GM18909 (cell line): ENCODE measurements around the gene LRRC27.
"Not testable (repeated sequence)": the region's sequence is repeated elsewhere in the genome, so short reads cannot be mapped to it uniquely, and the experiment has no call there.

Experiments used
- ATAC-seq: cut with Tn5 transposase; IDR thresholded peaks from one replicate; pipeline ENCODE4 v1.9.1; 2021; ENCODE audit warnings: mild to moderate bottlenecking; ENCODE audit not compliant: unreplicated experiment, poor library complexity

LRRC27 gene

DNA sequence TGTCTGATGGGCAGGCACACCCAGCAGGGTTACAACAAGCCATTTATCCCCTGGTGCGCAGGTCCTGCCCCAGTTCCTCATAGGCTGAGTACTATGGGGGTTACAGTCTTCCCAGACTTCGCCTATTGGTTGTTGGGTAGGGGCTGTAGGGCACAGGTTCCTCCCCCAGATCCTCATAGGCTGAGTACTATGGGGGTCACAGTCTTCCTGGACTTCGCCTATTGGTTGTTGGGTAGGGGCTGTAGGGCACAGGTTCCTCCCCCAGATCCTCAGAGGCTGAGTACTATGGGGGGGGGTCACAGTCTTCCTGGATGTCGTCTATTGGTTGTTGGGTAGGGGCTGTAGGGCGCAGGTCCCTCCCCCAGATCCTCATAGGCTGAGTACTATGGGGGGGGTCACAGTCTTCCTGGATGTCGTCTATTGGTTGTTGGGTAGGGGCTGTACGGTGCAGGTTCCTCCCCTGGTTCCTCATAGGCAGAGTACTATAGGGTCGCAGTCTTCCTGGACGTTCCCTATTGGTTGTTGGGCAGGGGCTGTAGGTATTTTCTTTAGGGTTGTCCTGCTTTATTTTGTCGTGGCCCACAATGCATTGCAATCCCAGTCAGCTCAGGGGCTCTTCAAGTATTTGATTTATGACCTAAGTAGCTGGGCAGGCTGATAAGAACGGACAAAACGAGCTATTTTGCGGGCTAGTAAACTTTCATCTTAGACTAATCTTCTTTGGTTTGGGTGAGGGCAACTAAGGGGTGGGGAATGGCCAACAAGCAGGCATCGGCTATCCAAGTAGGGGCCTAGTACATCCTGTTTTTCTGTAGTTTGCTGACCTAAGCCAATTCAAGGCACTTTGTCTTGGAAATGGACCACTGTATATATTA lies 3.4 kb downstream of the LRRC27 start:
- peak; percentile 63 for ATAC-seq

GRCh38 chr10:132336064-132336746 lies 4.2 kb downstream of the LRRC27 start:
- no peak for ATAC-seq

GRCh38 chr10:132336919-132337407 lies 5.0 kb downstream of the LRRC27 start:
- no peak for ATAC-seq

DNA sequence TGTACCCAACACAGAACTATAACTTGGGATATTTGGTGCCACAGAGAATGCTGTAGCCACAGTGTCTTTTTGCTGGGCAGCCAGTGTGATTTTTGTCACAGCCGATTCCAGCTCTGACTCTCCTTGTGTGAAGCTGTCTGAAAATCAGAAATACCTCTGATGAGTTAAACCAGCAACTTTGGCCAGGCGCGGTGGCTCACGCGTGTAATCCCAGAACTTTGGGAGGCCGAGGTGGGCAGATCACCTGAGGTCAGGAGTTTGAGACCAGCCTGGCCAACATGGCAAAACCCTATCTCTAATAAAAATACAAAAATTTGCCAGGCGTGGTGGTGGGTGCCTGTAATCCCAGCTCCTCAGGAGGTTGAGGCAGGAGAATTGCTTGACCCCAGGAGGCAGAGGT lies 5.9 kb downstream of the LRRC27 start:
- not testable (repeated sequence) for ATAC-seq

- no peak for ATAC-seq
Observed at GRCh38 chr10:132338876-132339275, 6.9 kb downstream of the LRRC27 start.

GRCh38 chr10:132339276-132339675 lies 7.3 kb downstream of the LRRC27 start:
- no peak for ATAC-seq

- no peak for ATAC-seq
Observed at GRCh38 chr10:132341017-132341416, 9.0 kb downstream of the LRRC27 start.

GRCh38 chr10:132341781-132342180 lies 9.8 kb downstream of the LRRC27 start:
- no peak for ATAC-seq

- no peak for ATAC-seq
Observed at GRCh38 chr10:132342553-132342952, 10.6 kb downstream of the LRRC27 start.

- no peak for ATAC-seq
Observed at GRCh38 chr10:132344386-132344785, 12.4 kb downstream of the LRRC27 start.

GRCh38 chr10:132345345-132345744 lies 13.4 kb downstream of the LRRC27 start:
- no peak for ATAC-seq

DNA sequence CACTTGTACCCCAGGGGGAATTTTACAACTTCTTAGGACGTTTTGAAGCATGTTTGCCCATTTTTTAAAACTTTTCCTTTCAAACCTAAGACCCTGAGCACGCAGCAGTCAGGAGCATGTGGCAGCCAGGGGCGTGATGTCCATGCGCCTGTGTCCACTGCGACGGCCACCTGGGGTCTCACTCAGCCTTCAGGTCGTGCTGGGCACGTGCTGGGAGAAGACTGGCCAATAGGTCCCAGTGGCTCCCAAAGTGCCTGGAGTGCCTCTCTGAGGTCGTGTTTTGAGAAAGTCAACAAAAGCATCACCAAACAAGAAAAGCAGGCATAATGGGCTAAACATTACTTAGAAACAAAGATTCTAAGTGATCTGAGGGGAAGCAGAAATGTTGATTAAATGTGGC lies 14.8 kb downstream of the LRRC27 start:
- ATAC-seq, result no peak

DNA sequence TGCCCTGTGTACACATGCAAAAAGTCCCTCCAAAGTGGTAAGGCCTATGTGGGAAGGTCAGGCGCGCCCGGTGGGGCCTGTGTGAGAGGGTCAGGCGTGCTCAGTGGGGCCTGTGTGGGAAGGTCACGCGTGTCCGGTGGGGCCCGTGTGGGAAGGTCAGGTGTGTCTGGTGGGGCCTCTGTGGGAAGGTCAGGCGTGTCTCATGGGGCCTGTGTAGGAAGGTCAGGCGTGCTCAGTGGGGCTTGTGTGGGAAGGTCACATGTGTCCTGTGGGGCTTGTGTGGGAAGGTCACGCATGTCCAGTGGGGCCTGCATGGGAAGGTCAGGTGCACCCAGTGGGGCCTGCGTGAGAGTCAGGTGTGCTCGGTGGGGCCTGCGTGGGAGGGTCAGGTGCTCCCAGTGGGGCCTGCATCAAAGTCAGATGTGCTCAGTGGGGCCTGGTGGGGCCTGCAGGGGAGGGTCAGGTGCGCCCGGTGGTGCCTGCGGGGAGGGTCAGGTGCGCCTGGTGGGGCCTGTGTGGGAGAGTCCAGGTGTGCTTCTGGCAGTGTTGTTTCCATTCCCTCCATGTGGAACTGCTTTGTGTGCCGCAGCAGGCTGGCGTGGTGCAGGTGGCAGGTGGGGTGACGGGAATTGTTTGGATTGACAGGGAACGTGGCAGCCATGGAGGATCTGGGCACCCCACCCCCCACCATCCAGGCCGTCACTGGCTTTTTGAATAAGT lies 15.4 kb downstream of the LRRC27 start:
- ATAC-seq, result no peak

DNA sequence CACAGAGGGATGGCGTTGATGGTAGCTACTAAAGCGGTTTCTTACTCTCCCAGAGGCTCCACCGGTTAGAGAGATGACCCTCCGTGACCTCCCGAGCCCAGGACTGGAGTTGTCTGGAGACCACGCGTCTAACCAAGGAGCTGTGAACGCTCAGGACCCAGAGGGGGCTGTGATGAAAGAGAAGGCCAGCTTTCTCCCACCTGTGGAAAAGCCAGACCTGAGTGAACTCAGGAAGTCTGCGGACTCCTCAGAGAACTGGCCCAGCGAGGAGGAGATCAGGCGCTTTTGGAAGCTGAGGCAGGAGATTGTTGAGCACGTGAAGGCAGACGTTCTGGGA lies 15.9 kb downstream of the LRRC27 start:
- no peak for ATAC-seq

- no peak for ATAC-seq
Observed at GRCh38 chr10:132349766-132350165, 17.8 kb downstream of the LRRC27 start.

GRCh38 chr10:132350391-132350790 lies 18.4 kb downstream of the LRRC27 start:
- ATAC-seq, result no peak

- ATAC-seq, result no peak
Observed at GRCh38 chr10:132350946-132351345, 19.0 kb downstream of the LRRC27 start.

GRCh38 chr10:132351611-132352010 lies 19.6 kb downstream of the LRRC27 start:
- no peak for ATAC-seq

- not testable (repeated sequence) for ATAC-seq
Observed at GRCh38 chr10:132352462-132353308, 20.7 kb downstream of the LRRC27 start.
